Testis (tissue), 2 donors: ENCODE measurements around the gene DNAJC5.

Experiments used
- CTCF ChIP-seq, 3 experiments: fragments of 450-650 bp in 2 of 3; fragments of 200-600 bp in 1 of 3; sonication (generic) in 1 of 3; IDR thresholded peaks; one replicate each; pipeline ENCODE4 v1.5.1; 2016 to 2019; ENCODE audit warnings: antibody characterized with exemption in 3 of 3, mild to moderate bottlenecking in 2 of 3, moderate library complexity in 1 of 3
- POLR2A ChIP-seq: fragments of 450-650 bp; IDR thresholded peaks from one replicate; pipeline ENCODE4 v1.6.1; 2017; ENCODE audit warnings: antibody characterized with exemption, mild to moderate bottlenecking, moderate library complexity

DNA sequence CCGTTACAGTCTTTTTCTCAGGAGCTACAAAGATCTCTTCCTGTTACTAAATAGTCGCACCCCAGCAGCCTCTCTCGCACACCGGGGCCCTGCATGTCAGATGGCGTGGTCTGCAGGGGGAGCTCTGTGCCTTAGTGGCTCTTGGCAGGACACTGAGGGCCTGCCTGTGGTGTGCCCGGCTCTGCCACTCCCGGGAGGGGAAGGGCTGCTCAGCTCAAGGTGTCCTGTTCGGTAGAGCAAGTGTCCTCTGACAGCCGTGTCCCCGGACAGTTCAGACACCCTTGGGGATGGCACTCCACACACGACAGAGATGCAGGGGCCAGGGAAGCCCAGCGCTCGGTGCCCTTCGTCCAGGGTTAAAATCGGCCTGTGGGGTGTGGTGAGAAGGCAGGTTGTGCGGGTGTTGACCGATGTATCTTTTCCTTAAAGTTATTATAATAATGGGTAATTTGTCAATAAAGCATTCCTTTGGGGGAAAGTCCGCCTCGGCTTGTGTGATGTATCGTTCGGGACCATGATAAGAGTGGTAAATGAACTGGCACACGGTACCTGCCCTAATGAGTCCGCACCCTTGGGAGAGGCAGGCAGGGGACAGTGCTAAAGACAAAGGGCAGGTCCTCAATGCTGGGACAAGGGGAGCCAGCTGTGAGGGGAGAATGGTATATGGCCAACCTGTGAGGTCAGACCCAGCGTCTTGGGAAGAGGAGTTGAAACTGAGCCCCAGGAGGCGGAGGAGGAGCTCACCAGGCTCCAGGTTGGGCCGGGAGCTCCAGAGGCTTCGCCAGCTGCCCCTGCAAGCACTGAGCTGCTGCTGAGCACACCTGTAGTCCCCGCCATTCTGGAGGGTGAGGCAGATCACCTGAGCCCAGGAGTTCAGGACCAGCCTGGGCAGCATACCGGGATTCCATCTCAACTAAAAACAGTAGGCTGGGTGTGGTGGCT is 3.6 kb upstream of the DNAJC5 start:
- TF ChIP-seq POLR2A (no peak), CTCF (IDR thresholded peaks at IDR 0.05) (no peak)
